Thyroid gland (tissue), 4 donors: ENCODE measurements around the gene INKA2. TPM values are rescaled to one million over a fixed set of nuclear protein-coding genes. Genes with fewer than 3 reads are reported as not detected.

Source experiments
- DNase-seq, 2 donors: peaks; one replicate each; pipeline ENCODE4 v3.0.0-alpha.2; 2019
- H3K27ac ChIP-seq, 3 donors: fragments of 200-600 bp; sonication (generic); 1 replicate in 2 of 3; 2 replicates in 1 of 3; pipeline ENCODE4 v1.5.1; 2016 to 2019; ENCODE audit warnings: mild to moderate bottlenecking in 1 of 3, moderate library complexity in 1 of 3
- H3K27me3 ChIP-seq: fragments of 200-600 bp; sonication (generic); one replicate; pipeline ENCODE4 v1.5.1; 2019
- H3K36me3 ChIP-seq, 2 donors: fragments of 200-600 bp; sonication (generic); one replicate each; pipeline ENCODE4 v1.5.1; 2016 to 2019
- H3K4me1 ChIP-seq, 2 donors: fragments of 200-600 bp; sonication (generic); one replicate each; pipeline ENCODE4 v1.5.1; 2017 to 2019
- H3K4me3 ChIP-seq, 3 donors: fragments of 200-600 bp; sonication (generic); replicated peaks in 1 of 3; 1 replicate in 2 of 3; 2 replicates in 1 of 3; pipeline ENCODE4 v1.5.1; 2016; ENCODE audit warnings: mild to moderate bottlenecking in 1 of 3
- H3K9me3 ChIP-seq: fragments of 200-600 bp; sonication (generic); one replicate; pipeline ENCODE4 v1.5.1; 2017
- CTCF ChIP-seq, 6 experiments: fragments of 200-600 bp in 3 of 6; fragments of 450-650 bp in 3 of 6; sonication (generic) in 3 of 6; IDR thresholded peaks; one replicate each; pipeline ENCODE4 v1.5.1; 2016 to 2019; ENCODE audit warnings: antibody characterized with exemption in 6 of 6, mild to moderate bottlenecking in 2 of 6, inconsistent platforms in 1 of 6, moderate library complexity in 1 of 6
- POLR2A ChIP-seq, 2 donors: fragments of 450-650 bp; IDR thresholded peaks; one replicate each; pipeline ENCODE4 v1.6.1; 2017; ENCODE audit warnings: antibody characterized with exemption in 2 of 2, mild to moderate bottlenecking in 2 of 2, moderate library complexity in 1 of 2
- WGBS, 2 donors: methylation state at CpG; one replicate each; pipeline ENCODE4 v1.1.5; 2017; 5-methylcytosine and 5-hydroxymethylcytosine counted together
- intact Hi-C: fragments of 100-400 bp; cut with DNase I; formaldehyde crosslinking; loops from one replicate; pipeline ENCODE4 v1.15.1; 2023
- total RNA-seq, 4 donors: library from RNA; depleted of rRNA; stranded (reverse); fragments of >200 nt; gene quantifications; one replicate each; pipeline ENCODE4 v1.2.3, GENCODE V29; 2016

The INKA2 gene
- total RNA-seq, 4 donors from 2014 or later: 4.0 to 5.8 (median 4.4) TPM

- H3K36me3 ChIP-seq: no peaks in the 10 kb centered on the region
- no peaks in the 10 kb centered on the region for H3K9me3 ChIP-seq
- H3K27me3 ChIP-seq: no peaks in the 10 kb centered on the region
- H3K4me3 ChIP-seq: no peak overlapping the region
- WGBS, 2 donors: 90 to 91% methylated on average over 5 of the region's 5 CpGs
- intact Hi-C loops: no loop called here
- DNase-seq: no peak
- TF ChIP-seq CTCF (IDR thresholded peaks at IDR 0.05) (no peak), POLR2A (IDR thresholded peaks at IDR 0.05) (no peak)
- no peak overlapping the region for H3K27ac ChIP-seq
- H3K4me1 ChIP-seq: peaks cover 5 to 24% of the 10 kb centered on the region in 2 donors
Measured at GRCh38 chr1:111719135-111719534, 20.1 kb downstream of the INKA2 start.

GRCh38 chr1:111717450-111717849 lies 21.7 kb downstream of the INKA2 start:
- Histone ChIP-seq H3K27me3 (no peaks in the 10 kb centered on the region), H3K27ac (no peak overlapping the region), H3K36me3 (no peaks in the 10 kb centered on the region), H3K9me3 (no peaks in the 10 kb centered on the region), H3K4me1 (peaks cover 5 to 23% of the 10 kb centered on the region in 2 donors), H3K4me3 (no peak overlapping the region)
- DNase-seq: no peak
- 92 to 97% methylated on average over 2 of the region's 2 CpGs for WGBS, 2 donors
- intact Hi-C loops: no loop called here
- TF ChIP-seq CTCF (IDR thresholded peaks at IDR 0.05) (no peak), POLR2A (IDR thresholded peaks at IDR 0.05) (no peak)

GRCh38 chr1:111716333-111716732 lies 22.9 kb downstream of the INKA2 start:
- Histone ChIP-seq H3K9me3 (no peaks in the 10 kb centered on the region), H3K27ac (no peak overlapping the region), H3K36me3 (no peaks in the 10 kb centered on the region), H3K4me3 (no peak overlapping the region), H3K27me3 (no peaks in the 10 kb centered on the region), H3K4me1 (peaks cover 5 to 12% of the 10 kb centered on the region in 2 donors)
- 73% methylated on average over 3 of the region's 3 CpGs for WGBS, 2 donors
- DNase-seq: no peak
- no peak for TF ChIP-seq CTCF (IDR thresholded peaks at IDR 0.05)
- TF ChIP-seq POLR2A (IDR thresholded peaks at IDR 0.05): no peak
- intact Hi-C loops: no loop called here

GRCh38 chr1:111709986-111710385 lies 29.2 kb downstream of the INKA2 start:
- no peak for TF ChIP-seq CTCF (IDR thresholded peaks at IDR 0.05)
- no peak for TF ChIP-seq POLR2A (IDR thresholded peaks at IDR 0.05)
- Histone ChIP-seq H3K27ac (no peak overlapping the region), H3K27me3 (no peaks in the 10 kb centered on the region), H3K4me3 (no peak overlapping the region), H3K9me3 (no peaks in the 10 kb centered on the region), H3K36me3 (peaks cover 0 to 10% of the 10 kb centered on the region in 2 donors), H3K4me1 (no peaks in the 10 kb centered on the region)
- 65 to 93% methylated on average over 1 of the region's 1 CpG for WGBS, 2 donors
- DNase-seq: no peak
- intact Hi-C loops: no loop called here

- intact Hi-C loops: no loop called here
- 76 to 80% methylated on average over 9 of the region's 9 CpGs for WGBS, 2 donors
- no peak for DNase-seq
- H3K4me1 ChIP-seq: no peaks in the 10 kb centered on the region
- peak overlapping the region in 1 of 3 donors; percentile 3 for H3K27ac ChIP-seq
- no peaks in the 10 kb centered on the region for H3K9me3 ChIP-seq
- no peak for TF ChIP-seq CTCF (IDR thresholded peaks at IDR 0.05)
- TF ChIP-seq POLR2A (IDR thresholded peaks at IDR 0.05): no peak
- peaks cover 8 to 23% of the 10 kb centered on the region in 2 donors for H3K36me3 ChIP-seq
- H3K27me3 ChIP-seq: no peaks in the 10 kb centered on the region
- H3K4me3 ChIP-seq: no peak overlapping the region
Measured at GRCh38 chr1:111707906-111708305, 31.3 kb downstream of the INKA2 start.
